AG09309 (cell line): ENCODE data around the gene CALN1.
A peak's percentile ranks its signal among the peaks of the same experiment; 100 is the strongest.
"Not testable (repeated sequence)": the region's sequence is repeated elsewhere in the genome, so short reads cannot be mapped to it uniquely, and the experiment has no call there.

Experiments used
- DNase-seq: peaks from one replicate; pipeline ENCODE4 v3.0.0-alpha.2; 2010; ENCODE audit warnings: low read depth
- H3K4me3 ChIP-seq: 2 replicates; pipeline ENCODE4 v1.5.1; 2011; ENCODE audit warnings: mild to moderate bottlenecking, low read depth, low read length, moderate library complexity; ENCODE audit not compliant: control insufficient read depth
- CTCF ChIP-seq: IDR thresholded peaks from 2 replicates; pipeline ENCODE4 v1.5.1; 2011; ENCODE audit warnings: mild to moderate bottlenecking, low read depth, low read length, inconsistent platforms; ENCODE audit not compliant: insufficient read depth, control insufficient read depth; ENCODE audit errors: missing control alignments

CALN1 gene

DNA sequence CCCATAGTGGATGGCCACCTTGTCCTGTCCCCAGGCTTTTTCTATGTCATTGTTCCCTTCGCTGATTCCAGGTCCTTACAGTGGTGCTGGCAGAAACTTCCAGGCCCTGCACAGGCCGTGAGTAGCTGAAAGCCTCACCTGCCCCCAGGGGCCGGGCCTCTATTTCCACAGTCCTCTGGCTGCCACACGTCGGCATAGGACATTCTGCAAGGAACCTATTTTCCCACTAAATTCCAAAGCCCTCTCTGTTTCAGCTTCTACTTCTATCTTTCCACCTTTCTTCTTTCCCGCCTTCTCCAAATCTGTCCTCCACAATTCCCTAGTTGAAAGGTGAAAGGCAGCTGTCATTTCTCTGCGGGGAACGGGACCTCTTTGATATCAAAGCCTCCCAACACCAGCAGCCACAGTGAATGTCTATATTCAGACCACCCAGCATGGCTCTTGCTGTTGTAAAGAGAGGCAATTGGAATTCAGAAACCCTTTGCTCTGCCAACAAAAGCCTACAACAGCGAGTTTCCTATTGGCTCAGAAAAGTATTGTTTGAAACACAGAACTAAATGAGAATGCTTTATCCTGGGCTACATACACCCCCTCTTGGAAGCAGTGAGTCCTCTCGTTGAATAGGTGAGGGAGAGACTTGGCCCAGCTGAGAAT lies 672.5 kb downstream of the CALN1 start:
- no peak overlapping the region for H3K4me3 ChIP-seq
- no peak for TF ChIP-seq CTCF
- no peak for DNase-seq

DNA sequence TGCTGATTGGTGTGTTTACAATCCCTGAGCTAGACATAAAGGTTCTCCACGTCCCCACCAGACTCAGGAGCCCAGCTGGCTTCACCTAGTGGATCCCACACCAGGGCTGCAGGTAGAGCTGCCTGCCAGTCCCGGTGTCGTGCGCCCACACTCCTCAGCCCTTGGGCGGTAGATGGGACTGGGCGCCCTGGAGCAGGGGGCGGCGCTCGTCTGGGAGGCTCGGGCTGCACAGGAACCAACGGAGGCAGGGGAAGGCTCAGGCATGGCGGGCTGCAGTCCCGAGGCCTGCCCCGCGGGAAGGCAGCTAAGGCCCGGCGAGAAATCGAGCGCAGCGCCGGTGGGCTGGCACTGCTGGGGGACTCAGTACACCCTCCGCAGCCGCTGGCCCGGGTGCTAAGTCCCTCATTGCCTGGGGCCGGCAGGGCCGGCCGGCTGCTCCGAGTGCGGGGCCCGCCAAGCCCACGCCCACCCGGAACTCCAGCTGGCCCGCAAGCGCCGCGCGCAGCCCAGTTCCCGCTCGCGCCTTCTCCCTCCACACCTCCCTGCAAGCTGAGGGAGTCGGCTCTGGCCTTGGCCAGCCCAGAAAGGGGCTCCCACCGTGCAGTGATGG lies 674.1 kb downstream of the CALN1 start:
- not testable (repeated sequence) for DNase-seq

GRCh38 chr7:71735961-71736556 lies 676.1 kb downstream of the CALN1 start:
- peak; percentile 91 for TF ChIP-seq CTCF
- no peak overlapping the region for H3K4me3 ChIP-seq
- DNase-seq: peak; percentile 28

More for the DNA sequence above, 674.1 kb downstream of the CALN1 start:
- not testable (repeated sequence) for H3K4me3 ChIP-seq

GRCh38 chr7:71733107-71733870 lies 678.8 kb downstream of the CALN1 start:
- H3K4me3 ChIP-seq: no peak overlapping the region
- peak; percentile 94 for TF ChIP-seq CTCF
- DNase-seq: no peak

DNA sequence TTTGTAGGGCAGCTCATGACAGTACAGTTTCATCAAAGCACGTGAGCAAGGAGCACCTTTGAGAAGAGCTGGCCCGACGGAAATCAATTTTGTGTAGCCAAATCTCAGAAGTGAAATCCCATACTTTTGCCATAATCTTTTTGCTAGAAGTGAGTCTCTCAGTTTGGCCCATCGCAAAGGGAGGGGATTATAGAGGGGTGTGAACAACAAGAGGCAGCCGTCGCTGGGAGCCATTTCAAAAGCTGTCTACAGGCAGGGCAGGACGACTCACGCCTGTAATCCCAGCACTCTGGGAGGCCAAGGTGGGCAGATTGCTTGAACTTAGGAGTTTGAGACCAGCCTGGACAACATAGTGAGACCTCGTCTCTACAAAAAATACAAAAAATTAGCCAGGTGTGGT lies 680.4 kb downstream of the CALN1 start:
- no peak for TF ChIP-seq CTCF
- no peak overlapping the region for H3K4me3 ChIP-seq
- DNase-seq: no peak
